Fibroblast of mammary gland (primary cell): ENCODE measurements around the gene INHBB.

Experiments
- DNase-seq: peaks from one replicate; pipeline ENCODE4 v3.0.0-alpha.2; 2010; ENCODE audit warnings: low read depth
- H3K4me3 ChIP-seq: 2 replicates; pipeline ENCODE4 v1.5.1; 2011; ENCODE audit warnings: low read depth, mild to moderate bottlenecking, low read length, moderate library complexity; ENCODE audit not compliant: control insufficient read depth
- CTCF ChIP-seq: conservative IDR thresholded peaks from 2 replicates; pipeline ENCODE4 v1.5.1; 2011; ENCODE audit warnings: low read depth, low read length, inconsistent platforms; ENCODE audit not compliant: control insufficient read depth, insufficient read depth

The INHBB gene

GRCh38 chr2:120400551-120400950 is 54.6 kb downstream of the INHBB start:
- TF ChIP-seq CTCF: no peak
- H3K4me3 ChIP-seq: no peak overlapping the region
- DNase-seq: no peak
